H9 (cell line): ENCODE measurements around the gene P2RX7. TPM values are rescaled to one million over a fixed set of nuclear protein-coding genes. Genes with fewer than 3 reads are reported as not detected.

Experiments
- DNase-seq: peaks from one replicate; pipeline ENCODE4 v3.0.0-alpha.2; 2017
- H2AFZ ChIP-seq: one replicate; pipeline ENCODE4 v1.6.1; 2013; ENCODE audit warnings: mild to moderate bottlenecking, low read length, control low read depth, moderate library complexity
- H2AK5ac ChIP-seq: 2 replicates; pipeline ENCODE4 v1.6.1; 2013; ENCODE audit warnings: low read length, control low read depth, mixed read lengths; ENCODE audit not compliant: insufficient read length
- H2BK120ac ChIP-seq: one replicate; pipeline ENCODE4 v1.6.1; 2013; ENCODE audit warnings: low read depth, mild to moderate bottlenecking, low read length, control low read depth, inconsistent platforms; ENCODE audit not compliant: poor library complexity, severe bottlenecking
- H2BK12ac ChIP-seq: 2 replicates; pipeline ENCODE4 v1.6.1; 2013; ENCODE audit warnings: low read length, control low read depth, mixed read lengths, low read depth; ENCODE audit not compliant: insufficient read length
- H2BK15ac ChIP-seq: 2 replicates; pipeline ENCODE4 v1.6.1; 2013; ENCODE audit warnings: low read depth, low read length, control low read depth
- H2BK20ac ChIP-seq: one replicate; pipeline ENCODE4 v1.6.1; 2013; ENCODE audit warnings: low read depth, mild to moderate bottlenecking, low read length, control low read depth, inconsistent platforms; ENCODE audit not compliant: poor library complexity, severe bottlenecking
- H2BK5ac ChIP-seq: 2 replicates; pipeline ENCODE4 v1.6.1; 2013; ENCODE audit warnings: low read length, control low read depth, mixed read lengths; ENCODE audit not compliant: insufficient read length
- H3K14ac ChIP-seq: 2 replicates; pipeline ENCODE4 v1.6.1; 2013; ENCODE audit warnings: low read length, control low read depth; ENCODE audit not compliant: insufficient read depth
- H3K18ac ChIP-seq: 2 replicates; pipeline ENCODE4 v1.6.1; 2013; ENCODE audit warnings: low read depth, mild to moderate bottlenecking, mixed read lengths, low read length, control low read depth; ENCODE audit not compliant: insufficient read length
- H3K23ac ChIP-seq: 2 replicates; pipeline ENCODE4 v1.6.1; 2013; ENCODE audit warnings: low read length, control low read depth, mixed read lengths, low read depth; ENCODE audit not compliant: insufficient read length
- H3K23me2 ChIP-seq: 2 replicates; pipeline ENCODE4 v1.6.1; 2013; ENCODE audit warnings: low read depth, mild to moderate bottlenecking, mixed read lengths, low read length, control low read depth; ENCODE audit not compliant: insufficient read length, poor library complexity, severe bottlenecking
- H3K27ac ChIP-seq: 2 replicates; pipeline ENCODE4 v1.5.1; 2013; ENCODE audit warnings: low read length, control low read depth, mixed read lengths, low read depth; ENCODE audit not compliant: insufficient read length
- H3K27me3 ChIP-seq: 2 replicates; pipeline ENCODE4 v1.6.1; 2013; ENCODE audit warnings: low read length, control low read depth, inconsistent platforms; ENCODE audit not compliant: insufficient read depth
- H3K4ac ChIP-seq: 2 replicates; pipeline ENCODE4 v1.6.1; 2013; ENCODE audit warnings: low read depth, mild to moderate bottlenecking, control low read depth, inconsistent platforms, low read length, moderate library complexity
- H3K4me1 ChIP-seq: 2 replicates; pipeline ENCODE4 v1.6.1; 2013; ENCODE audit warnings: low read length, control low read depth, inconsistent platforms; ENCODE audit not compliant: insufficient read depth
- H3K4me2 ChIP-seq: 2 replicates; pipeline ENCODE4 v1.6.1; 2013; ENCODE audit warnings: low read length, control low read depth, mixed read lengths; ENCODE audit not compliant: insufficient read length, insufficient read depth
- H3K56ac ChIP-seq: 2 replicates; pipeline ENCODE4 v1.6.1; 2013; ENCODE audit warnings: low read depth, mild to moderate bottlenecking, mixed read lengths, low read length, control low read depth; ENCODE audit not compliant: insufficient read length
- H3K79me1 ChIP-seq: 2 replicates; pipeline ENCODE4 v1.6.1; 2013; ENCODE audit warnings: low read depth, mild to moderate bottlenecking, moderate library complexity, low read length, control low read depth, inconsistent platforms; ENCODE audit not compliant: insufficient read depth, poor library complexity, severe bottlenecking
- H3K79me2 ChIP-seq: 2 replicates; pipeline ENCODE4 v1.6.1; 2013; ENCODE audit warnings: low read length, control low read depth, inconsistent platforms; ENCODE audit not compliant: insufficient read depth
- H3K9ac ChIP-seq: 2 replicates; pipeline ENCODE4 v1.6.1; 2013; ENCODE audit warnings: low read length, control low read depth, mixed read lengths; ENCODE audit not compliant: insufficient read length; ENCODE audit errors: extremely low read depth
- H3K9me3 ChIP-seq: one replicate; pipeline ENCODE4 v1.6.1; 2013; ENCODE audit warnings: low read depth, low read length, inconsistent platforms; ENCODE audit not compliant: control insufficient read depth
- H3T11ph ChIP-seq: one replicate; pipeline ENCODE4 v1.6.1; 2013; ENCODE audit warnings: mild to moderate bottlenecking, low read length, control low read depth, inconsistent platforms
- H4K20me1 ChIP-seq: one replicate; pipeline ENCODE4 v1.6.1; 2013; ENCODE audit not compliant: control insufficient read depth, insufficient read length, insufficient read depth
- H4K5ac ChIP-seq: 2 replicates; pipeline ENCODE4 v1.6.1; 2013; ENCODE audit warnings: low read depth, mild to moderate bottlenecking, mixed read lengths, low read length, control low read depth; ENCODE audit not compliant: insufficient read length
- H4K8ac ChIP-seq: replicated peaks from 2 replicates; pipeline ENCODE4 v1.6.1; 2013; ENCODE audit warnings: low read length, control low read depth, mixed read lengths, low read depth; ENCODE audit not compliant: insufficient read length
- H4K91ac ChIP-seq: 2 replicates; pipeline ENCODE4 v1.6.1; 2013; ENCODE audit warnings: low read depth, mild to moderate bottlenecking, moderate library complexity, mixed read lengths, low read length, control low read depth; ENCODE audit not compliant: insufficient read length
- H3K27ac Mint-ChIP-seq, 3 experiments: 2 replicates in 2 of 3; 3 replicates in 1 of 3; pipeline ENCODE4 v1.8.0; 2020 to 2021; ENCODE audit warnings: mixed read lengths in 3 of 3, mild to moderate bottlenecking in 1 of 3, moderate library complexity in 1 of 3
- H3K27me3 Mint-ChIP-seq: 2 replicates; pipeline ENCODE4 v1.8.0; 2021; ENCODE audit warnings: low read depth, mild to moderate bottlenecking, moderate library complexity, mixed read lengths
- H3K36me3 Mint-ChIP-seq, 3 experiments: 2 replicates in 2 of 3; 3 replicates in 1 of 3; pipeline ENCODE4 v1.8.0; 2020 to 2021; ENCODE audit warnings: low read depth in 3 of 3, mixed read lengths in 3 of 3; ENCODE audit not compliant: insufficient read depth in 1 of 3
- H3K4me1 Mint-ChIP-seq, 2 experiments: 2 replicates each; pipeline ENCODE4 v1.8.0; 2020; ENCODE audit warnings: mixed read lengths in 2 of 2
- H3K4me3 Mint-ChIP-seq, 2 experiments: 2 replicates in 1 of 2; 3 replicates in 1 of 2; pipeline ENCODE4 v1.8.0; 2020 to 2021; ENCODE audit warnings: mild to moderate bottlenecking in 2 of 2, mixed read lengths in 2 of 2, moderate library complexity in 1 of 2
- H3K9me3 Mint-ChIP-seq, 2 experiments: 2 replicates in 1 of 2; 3 replicates in 1 of 2; pipeline ENCODE4 v1.8.0; 2020; ENCODE audit warnings: mild to moderate bottlenecking in 2 of 2, mixed read lengths in 2 of 2, moderate library complexity in 1 of 2
- WGBS: extraction: QIAGEN DNeasy Blood & Tissue Kit; methylation state at CpG from one replicate; pipeline ENCODE4 v1.1.7; 2013; ENCODE audit warnings: missing lambda C conversion rate, low lambda C conversion rate, mixed read lengths; ENCODE audit not compliant: insufficient read length; ENCODE audit errors: extremely low coverage; 5-methylcytosine and 5-hydroxymethylcytosine counted together
- total RNA-seq: library from RNA; stranded (reverse); gene quantifications from 2 replicates; pipeline ENCODE4 v1.2.1, GENCODE V29; 2021
- TF ChIP-seq, protein P1 (sequence below): fragments of 200-600 bp; sonication (generic); conservative IDR thresholded peaks from 3 replicates; pipeline ENCODE4 v1.8.0; 2021; ENCODE audit warnings: antibody characterized with exemption, mild to moderate bottlenecking

Gene P2RX7
- total RNA-seq, 1 experiment from 2014 or later = 0.09 TPM

DNA sequence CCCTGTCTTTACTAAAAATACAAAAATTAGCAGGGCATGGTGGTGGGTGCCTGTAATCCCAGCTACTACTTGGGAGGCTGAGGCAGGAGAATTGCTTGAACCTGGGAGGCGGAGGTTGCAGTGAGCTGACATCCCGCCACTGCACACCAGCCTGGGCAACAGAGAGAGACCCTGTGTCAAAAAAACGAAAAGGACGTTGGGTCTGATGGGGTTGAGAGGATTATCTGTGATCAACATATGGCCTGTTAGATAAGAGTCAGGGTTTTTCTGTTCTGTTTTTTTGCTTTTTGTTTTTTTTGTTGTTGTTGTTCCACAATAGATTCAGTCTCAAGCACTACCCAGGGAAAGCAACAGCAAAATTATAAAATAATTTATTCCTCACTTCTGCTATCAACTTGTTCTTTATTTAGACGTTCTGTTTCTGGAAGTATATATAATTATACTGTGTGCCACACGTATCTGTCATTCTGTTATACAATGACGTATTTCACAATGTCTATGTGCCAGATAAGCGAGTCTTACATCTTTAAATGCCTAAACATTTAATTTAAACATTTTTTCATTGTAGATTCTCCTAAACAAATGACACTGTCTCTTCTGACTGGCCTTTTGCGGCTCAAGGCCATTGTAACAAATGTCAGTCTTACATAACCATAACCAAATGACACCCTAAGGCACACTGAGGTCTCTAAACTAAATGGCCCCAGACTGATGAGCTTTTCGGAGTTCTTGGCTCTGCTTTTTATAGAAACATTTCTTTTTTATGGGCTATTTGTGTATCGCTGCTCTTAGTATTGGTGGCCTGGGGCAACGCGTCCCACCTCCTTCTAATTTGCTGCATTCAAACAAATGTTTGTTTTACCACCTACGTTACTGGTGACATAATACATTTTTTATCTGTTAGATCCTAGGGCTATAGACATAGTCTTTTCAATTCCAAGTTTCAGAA is 70.0 kb downstream of the P2RX7 start:
- Histone ChIP-seq H3K27ac (no peak overlapping the region), H2BK12ac (no peak overlapping the region), H3K56ac (no peak overlapping the region), H2AK5ac (no peak overlapping the region), H3K27me3 (no peaks in the 10 kb centered on the region), H2BK120ac (no peak overlapping the region), H3K79me1 (no peaks in the 10 kb centered on the region), H3K9me3 (no peaks in the 10 kb centered on the region), H2BK5ac (no peak overlapping the region), H4K20me1 (no peaks in the 10 kb centered on the region), H2BK15ac (no peak overlapping the region), H3T11ph (no peak overlapping the region), H3K9ac (no peak overlapping the region), H2BK20ac (no peak overlapping the region), H3K4me2 (no peak overlapping the region), H2AFZ (no peak overlapping the region), H4K91ac (no peak overlapping the region), H3K23ac (no peak overlapping the region), H3K4me1 (no peaks in the 10 kb centered on the region), H3K4ac (no peak overlapping the region), H3K79me2 (no peaks in the 10 kb centered on the region), H4K8ac (no peak overlapping the region), H3K23me2 (no peaks in the 10 kb centered on the region), H3K18ac (no peak overlapping the region), H4K5ac (no peak overlapping the region), H3K14ac (no peak overlapping the region)
- TF ChIP-seq, protein P1, sequence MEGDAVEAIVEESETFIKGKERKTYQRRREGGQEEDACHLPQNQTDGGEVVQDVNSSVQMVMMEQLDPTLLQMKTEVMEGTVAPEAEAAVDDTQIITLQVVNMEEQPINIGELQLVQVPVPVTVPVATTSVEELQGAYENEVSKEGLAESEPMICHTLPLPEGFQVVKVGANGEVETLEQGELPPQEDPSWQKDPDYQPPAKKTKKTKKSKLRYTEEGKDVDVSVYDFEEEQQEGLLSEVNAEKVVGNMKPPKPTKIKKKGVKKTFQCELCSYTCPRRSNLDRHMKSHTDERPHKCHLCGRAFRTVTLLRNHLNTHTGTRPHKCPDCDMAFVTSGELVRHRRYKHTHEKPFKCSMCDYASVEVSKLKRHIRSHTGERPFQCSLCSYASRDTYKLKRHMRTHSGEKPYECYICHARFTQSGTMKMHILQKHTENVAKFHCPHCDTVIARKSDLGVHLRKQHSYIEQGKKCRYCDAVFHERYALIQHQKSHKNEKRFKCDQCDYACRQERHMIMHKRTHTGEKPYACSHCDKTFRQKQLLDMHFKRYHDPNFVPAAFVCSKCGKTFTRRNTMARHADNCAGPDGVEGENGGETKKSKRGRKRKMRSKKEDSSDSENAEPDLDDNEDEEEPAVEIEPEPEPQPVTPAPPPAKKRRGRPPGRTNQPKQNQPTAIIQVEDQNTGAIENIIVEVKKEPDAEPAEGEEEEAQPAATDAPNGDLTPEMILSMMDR = no peak
- Mint-ChIP-seq H3K4me3 (no peak overlapping the region), H3K27me3 (no peaks in the 10 kb centered on the region; the same call in 1 of the 2 replicates), H3K36me3 (no peaks in the 10 kb centered on the region), H3K27ac (no peak overlapping the region), H3K4me1 (no peaks in the 10 kb centered on the region), H3K9me3 (no peaks in the 10 kb centered on the region)
- DNase-seq = no peak
- WGBS = no CpG with 5 or more reads among the region's 14 CpGs
